Tibial artery (tissue), 4 donors: ENCODE data around the gene IGHMBP2.

ENCODE experiments used
- DNase-seq, 2 donors: peaks; one replicate each; pipeline ENCODE4 v3.0.0-alpha.2; 2019
- H3K27ac ChIP-seq, 2 donors: fragments of 200-600 bp; sonication (generic) in 1 of 2; 1 replicate in 1 of 2; 2 replicates in 1 of 2; pipeline ENCODE4 v1.5.1; 2018 to 2019; ENCODE audit warnings: mild to moderate bottlenecking in 1 of 2
- H3K27me3 ChIP-seq, 2 donors: fragments of 200-600 bp; sonication (generic) in 1 of 2; one replicate each; pipeline versions ENCODE4 v1.5.1 to v1.6.0; 2016 to 2019
- H3K36me3 ChIP-seq, 3 donors: fragments of 200-600 bp; sonication (generic) in 2 of 3; one replicate each; pipeline ENCODE4 v1.5.1; 2016 to 2019; ENCODE audit warnings: mild to moderate bottlenecking in 2 of 3
- H3K4me1 ChIP-seq, 4 donors: fragments of 200-600 bp; sonication (generic) in 2 of 4; 1 replicate in 3 of 4; 2 replicates in 1 of 4; pipeline ENCODE4 v1.5.1; 2016 to 2019
- H3K4me3 ChIP-seq, 2 donors: fragments of 200-600 bp; sonication (generic) in 1 of 2; 1 replicate in 1 of 2; 2 replicates in 1 of 2; pipeline ENCODE4 v1.5.1; 2018 to 2019; ENCODE audit warnings: mild to moderate bottlenecking in 2 of 2
- H3K9me3 ChIP-seq, 3 donors: fragments of 200-600 bp; sonication (generic) in 1 of 3; one replicate each; pipeline ENCODE4 v1.5.1; 2016 to 2019
- CTCF ChIP-seq, 2 experiments: fragments of 200-600 bp in 1 of 2; fragments of 450-650 bp in 1 of 2; IDR thresholded peaks; one replicate each; pipeline ENCODE4 v1.5.1; 2017 to 2019; ENCODE audit warnings: antibody characterized with exemption in 2 of 2, mild to moderate bottlenecking in 1 of 2, moderate library complexity in 1 of 2
- intact Hi-C: fragments of 100-400 bp; cut with DNase I; formaldehyde crosslinking; loops from one replicate; pipeline ENCODE4 v1.15.0; 2023; ENCODE audit warnings: low total_unique reads

IGHMBP2 gene

DNA sequence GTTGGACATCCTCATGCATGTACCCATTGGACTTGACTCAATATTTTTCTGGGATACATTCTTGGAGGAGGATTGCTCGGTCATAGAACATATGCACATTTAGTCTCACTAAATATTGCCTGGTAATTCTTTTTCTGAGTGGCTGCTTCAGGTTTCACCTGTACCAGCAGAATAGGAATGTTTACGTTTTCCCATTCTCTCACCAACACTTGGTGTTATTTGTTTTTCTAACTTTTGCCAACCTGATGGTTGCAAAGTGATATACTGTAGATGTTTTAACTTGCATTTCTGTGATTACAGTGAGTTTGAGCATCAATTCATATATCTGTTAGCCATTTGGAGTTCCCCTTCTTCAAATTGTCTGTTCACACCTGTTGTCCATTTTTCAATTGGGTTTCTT lies 78.4 kb downstream of the IGHMBP2 start:
- Histone ChIP-seq H3K36me3 (no peaks in the 10 kb centered on the region), H3K4me3 (no peak overlapping the region), H3K27ac (no peak overlapping the region), H3K4me1 (no peaks in the 10 kb centered on the region), H3K9me3 (no peaks in the 10 kb centered on the region), H3K27me3 (no peaks in the 10 kb centered on the region)
- TF ChIP-seq CTCF (IDR thresholded peaks at IDR 0.05): no peak
- intact Hi-C loops: no loop called here
- no peak for DNase-seq

GRCh38 chr11:68983801-68984200 lies 80.1 kb downstream of the IGHMBP2 start:
- H3K36me3 ChIP-seq: no peaks in the 10 kb centered on the region
- no peak overlapping the region for H3K27ac ChIP-seq
- no peaks in the 10 kb centered on the region for H3K9me3 ChIP-seq
- no peak overlapping the region for H3K4me3 ChIP-seq
- TF ChIP-seq CTCF (IDR thresholded peaks at IDR 0.05): no peak
- intact Hi-C loops: no loop called here
- H3K4me1 ChIP-seq: no peaks in the 10 kb centered on the region
- H3K27me3 ChIP-seq: no peaks in the 10 kb centered on the region
- DNase-seq: no peak

DNA sequence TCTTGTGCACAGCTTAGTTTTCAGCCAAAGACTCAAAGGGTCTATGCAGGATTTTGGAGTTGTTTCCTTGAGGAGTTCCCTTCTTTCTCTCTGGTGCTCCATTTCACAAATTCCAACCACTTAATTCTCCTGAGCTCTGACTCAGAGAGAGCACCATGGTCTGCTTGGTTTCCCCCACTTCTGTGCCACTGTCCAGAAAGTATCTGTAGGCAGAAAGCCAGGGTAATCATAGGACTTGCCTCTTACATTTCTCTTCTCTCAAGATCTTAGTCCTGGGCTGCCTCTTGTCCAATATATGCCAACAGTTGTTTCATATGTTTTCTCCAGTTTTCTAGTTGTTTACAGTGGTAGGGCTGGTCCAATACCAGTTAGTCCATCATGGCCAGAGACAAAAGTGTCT lies 83.5 kb downstream of the IGHMBP2 start:
- H3K36me3 ChIP-seq: no peaks in the 10 kb centered on the region
- H3K27me3 ChIP-seq: no peaks in the 10 kb centered on the region
- no peak overlapping the region for H3K27ac ChIP-seq
- TF ChIP-seq CTCF (IDR thresholded peaks at IDR 0.05): no peak
- peak in 1 of 2 donors; percentile 16 for DNase-seq
- intact Hi-C loops: no loop called here
- no peak overlapping the region for H3K4me3 ChIP-seq
- no peaks in the 10 kb centered on the region for H3K9me3 ChIP-seq
- H3K4me1 ChIP-seq: no peaks in the 10 kb centered on the region

DNA sequence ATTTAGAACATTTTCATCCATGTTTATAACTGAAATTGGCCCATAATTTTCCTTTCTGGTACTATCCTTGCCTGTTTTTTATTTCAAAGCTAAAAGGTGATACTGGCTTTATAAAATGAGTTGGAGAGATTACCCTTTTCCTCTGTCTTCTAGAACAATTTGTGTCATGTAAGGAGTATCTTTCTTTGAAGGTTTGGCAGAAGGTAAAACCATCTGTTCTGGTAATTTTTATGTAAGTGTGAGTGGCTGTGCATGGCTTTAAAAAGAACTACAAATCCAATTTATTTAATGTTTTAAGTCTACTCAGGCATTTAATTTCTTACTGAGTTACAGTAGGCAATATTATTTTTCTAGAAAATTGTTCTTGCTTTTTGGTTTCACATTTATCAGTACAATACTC lies 84.8 kb downstream of the IGHMBP2 start:
- Histone ChIP-seq H3K27me3 (no peaks in the 10 kb centered on the region), H3K4me3 (no peak overlapping the region), H3K36me3 (no peaks in the 10 kb centered on the region), H3K27ac (no peak overlapping the region), H3K4me1 (no peaks in the 10 kb centered on the region), H3K9me3 (no peaks in the 10 kb centered on the region)
- no peak for TF ChIP-seq CTCF (IDR thresholded peaks at IDR 0.05)
- intact Hi-C loops: no loop called here
- DNase-seq: no peak
